ENCODE data around the gene IMPG2.

The IMPG2 gene

GRCh38 chr3:101179637-101180036 is 140.7 kb downstream of the IMPG2 start:
- DNase-seq = no peak

GRCh38 chr3:101177577-101177976 is 142.8 kb downstream of the IMPG2 start:
- no peak for DNase-seq
